Measurements from ENCODE around the gene RBL1.

Gene RBL1

DNA sequence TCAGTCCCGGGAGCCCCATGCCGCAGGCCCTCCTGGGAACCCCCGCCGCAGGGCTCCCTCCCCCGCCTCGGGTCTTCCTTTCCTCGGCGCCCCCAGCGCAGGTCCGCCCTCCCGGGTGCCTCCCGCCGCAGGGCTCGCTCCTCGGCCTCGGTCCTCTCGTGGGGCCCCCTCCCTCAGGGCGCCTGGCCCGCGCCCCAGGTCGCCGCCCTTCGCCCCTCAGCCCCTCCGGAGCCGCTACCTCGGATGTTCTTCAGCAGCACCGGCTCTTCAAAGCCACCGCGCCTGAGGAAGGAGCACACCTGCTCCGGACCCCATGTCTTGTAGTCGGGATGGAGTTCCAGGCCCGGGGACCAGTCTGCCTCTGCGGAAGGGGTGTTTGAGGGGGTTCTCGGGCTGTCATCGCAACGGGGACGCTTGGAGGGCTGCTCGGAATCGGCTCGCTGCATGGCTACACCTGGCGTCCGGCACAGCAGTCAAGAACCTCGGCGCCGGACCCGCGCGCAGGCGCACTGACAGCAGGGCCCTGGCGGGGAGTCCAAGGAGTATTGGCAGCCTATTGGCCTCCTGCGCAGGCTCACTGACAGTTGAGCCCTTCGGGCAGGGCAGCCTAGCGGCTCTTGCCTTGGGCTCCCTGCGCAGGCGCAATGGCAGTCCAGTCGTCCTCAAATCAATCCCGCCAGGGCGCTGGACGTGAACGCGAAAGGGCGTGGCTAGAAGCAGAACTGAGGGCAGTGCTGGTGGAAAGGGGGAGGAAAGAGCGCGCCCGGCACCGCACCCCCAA, 144.4 kb downstream of the RBL1 start, which contains the start of gene SAMHD1:
SAMHD1 (minus strand) TSS at position 511 of the 781 bp plus-strand sequence; CDS start at position 446, 65 bp downstream.
- TF ChIP-seq, protein P1, sequence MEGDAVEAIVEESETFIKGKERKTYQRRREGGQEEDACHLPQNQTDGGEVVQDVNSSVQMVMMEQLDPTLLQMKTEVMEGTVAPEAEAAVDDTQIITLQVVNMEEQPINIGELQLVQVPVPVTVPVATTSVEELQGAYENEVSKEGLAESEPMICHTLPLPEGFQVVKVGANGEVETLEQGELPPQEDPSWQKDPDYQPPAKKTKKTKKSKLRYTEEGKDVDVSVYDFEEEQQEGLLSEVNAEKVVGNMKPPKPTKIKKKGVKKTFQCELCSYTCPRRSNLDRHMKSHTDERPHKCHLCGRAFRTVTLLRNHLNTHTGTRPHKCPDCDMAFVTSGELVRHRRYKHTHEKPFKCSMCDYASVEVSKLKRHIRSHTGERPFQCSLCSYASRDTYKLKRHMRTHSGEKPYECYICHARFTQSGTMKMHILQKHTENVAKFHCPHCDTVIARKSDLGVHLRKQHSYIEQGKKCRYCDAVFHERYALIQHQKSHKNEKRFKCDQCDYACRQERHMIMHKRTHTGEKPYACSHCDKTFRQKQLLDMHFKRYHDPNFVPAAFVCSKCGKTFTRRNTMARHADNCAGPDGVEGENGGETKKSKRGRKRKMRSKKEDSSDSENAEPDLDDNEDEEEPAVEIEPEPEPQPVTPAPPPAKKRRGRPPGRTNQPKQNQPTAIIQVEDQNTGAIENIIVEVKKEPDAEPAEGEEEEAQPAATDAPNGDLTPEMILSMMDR (conservative IDR thresholded peaks at IDR 0.05; ENCODE audit: low read depth, low read length), result no peak
- peak within 1 kb of the TSS; percentile 94 for H3K4me3 ChIP-seq (ENCODE audit: low read depth, low read length)
- DNase-seq (ENCODE audit: low read depth), result peak; percentile 99

DNA sequence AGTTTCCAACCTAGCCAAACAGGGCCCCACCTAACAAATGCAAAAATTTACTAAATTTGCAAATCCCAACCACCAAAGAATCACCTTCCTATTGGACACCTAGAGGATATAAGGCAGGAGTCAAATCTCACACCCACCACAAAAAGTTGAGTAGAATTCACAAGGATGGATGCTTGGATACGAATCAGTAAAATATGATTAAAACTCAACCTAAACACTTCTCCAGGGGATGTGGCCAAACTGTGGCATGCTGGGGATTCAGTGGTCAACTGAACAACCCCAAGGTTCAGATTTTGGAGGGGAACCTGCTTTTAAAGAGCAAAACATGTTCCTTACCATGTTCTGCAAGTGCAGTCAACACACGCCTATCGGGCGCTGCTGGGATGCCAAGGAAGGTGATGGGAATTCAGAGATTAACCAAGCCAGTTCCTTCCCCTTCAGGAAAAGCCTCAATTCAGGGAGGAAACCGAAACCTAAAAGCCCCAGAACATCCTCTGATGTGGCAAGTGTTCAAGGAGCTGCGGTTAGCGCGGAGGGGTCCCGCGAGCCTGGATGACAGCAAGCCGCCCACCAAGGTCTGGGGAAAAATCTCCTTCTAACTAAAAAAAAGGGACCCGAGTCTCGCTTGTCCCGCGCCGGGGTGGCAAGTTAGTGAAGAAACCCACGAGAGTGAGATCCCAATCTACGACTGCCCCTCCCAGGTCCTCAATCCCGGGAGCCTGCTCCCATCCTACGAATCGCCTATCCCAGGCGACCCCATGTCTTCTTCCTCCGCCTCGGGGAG, 145.2 kb downstream of the RBL1 start:
- DNase-seq (ENCODE audit: low read depth), result peak; percentile 23
- peak overlapping the region; percentile 94 for H3K4me3 ChIP-seq (ENCODE audit: low read depth, low read length)
- TF ChIP-seq, protein P1 (conservative IDR thresholded peaks at IDR 0.05; ENCODE audit: low read depth, low read length), result no peak
